Sigmoid colon (tissue), 4 donors: Measurements from ENCODE around the gene EIPR1.

Source experiments
- CTCF ChIP-seq, 4 experiments: fragments of 450-650 bp in 3 of 4; fragments of 200-600 bp in 1 of 4; IDR thresholded peaks; one replicate each; pipeline ENCODE4 v1.5.1; 2016 to 2019; ENCODE audit warnings: antibody characterized with exemption in 4 of 4, mild to moderate bottlenecking in 3 of 4, moderate library complexity in 2 of 4
- POLR2AphosphoS5 ChIP-seq, 4 donors: sonication (generic); formaldehyde crosslinking; IDR thresholded peaks; one replicate each; pipeline ENCODE4 v1.6.1; 2017; ENCODE audit warnings: antibody characterized with exemption in 4 of 4

DNA sequence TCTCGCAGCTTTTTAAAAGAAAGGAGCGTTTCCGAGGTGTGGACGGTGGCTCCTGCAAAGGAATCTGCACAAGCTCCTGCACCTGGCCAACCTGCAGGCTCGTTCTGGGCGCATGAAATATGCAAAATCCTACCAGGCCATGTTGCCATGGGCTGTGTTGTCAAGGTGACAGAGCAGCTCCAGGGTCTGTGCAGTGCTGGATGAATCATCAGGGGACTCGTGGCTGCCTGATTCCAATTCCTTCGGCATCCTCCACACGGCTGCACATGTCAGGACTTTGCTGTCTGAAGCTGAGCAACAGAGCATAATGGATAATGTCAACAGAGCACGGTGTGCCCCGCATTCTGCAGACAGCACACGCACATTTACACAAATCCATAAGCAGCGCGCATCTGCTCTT, 120.5 kb downstream of the EIPR1 start:
- TF ChIP-seq POLR2AphosphoS5 (IDR thresholded peaks at IDR 0.05) (no peak), CTCF (IDR thresholded peaks at IDR 0.05) (no peak)
